HepG2 (cell line): Measurements from ENCODE around the gene SEC24A. TPM values are rescaled to one million over a fixed set of nuclear protein-coding genes. Genes with fewer than 3 reads are reported as not detected.
A peak's percentile ranks its signal among the peaks of the same experiment; 100 is the strongest.

ENCODE experiments used
- AHDC1 ChIP-seq: sonication (generic); formaldehyde crosslinking; IDR thresholded peaks from 2 replicates; pipeline ENCODE4 v1.5.1; 2020; ENCODE audit warnings: mild to moderate bottlenecking, missing genetic modification reagents, borderline replicate concordance
- CC2D1A ChIP-seq: sonication (generic); formaldehyde crosslinking; IDR thresholded peaks from 2 replicates; pipeline ENCODE4 v1.8.1; 2023; ENCODE audit warnings: mild to moderate bottlenecking, missing genetic modification reagents
- CCAR2 ChIP-seq: fragments of 200-400 bp; formaldehyde crosslinking; optimal IDR thresholded peaks from 2 replicates; pipeline ENCODE3; 2018; ENCODE audit warnings: low read depth, mild to moderate bottlenecking, low read length, moderate library complexity
- FOXA3 ChIP-seq: IDR thresholded peaks from 2 replicates; pipeline ENCODE4 v1.6.1; 2016; ENCODE audit warnings: missing genetic modification reagents, missing compliant biosample characterization
- GMEB2 ChIP-seq: IDR thresholded peaks from 2 replicates; pipeline ENCODE4 v1.6.1; 2016; ENCODE audit warnings: missing biosample characterization, missing genetic modification reagents, low read depth
- MIXL1 ChIP-seq: IDR thresholded peaks from 2 replicates; pipeline ENCODE4 v1.6.1; 2016
- ZNF124 ChIP-seq: sonication (generic); formaldehyde crosslinking; IDR thresholded peaks from 2 replicates; pipeline ENCODE4 v1.4.0; 2020; ENCODE audit warnings: missing genetic modification reagents
- ZNF142 ChIP-seq: sonication (generic); formaldehyde crosslinking; IDR thresholded peaks from 2 replicates; pipeline ENCODE4 v1.4.0; 2020; ENCODE audit warnings: missing genetic modification reagents
- ZNF17 ChIP-seq: sonication (generic); formaldehyde crosslinking; IDR thresholded peaks from 2 replicates; pipeline ENCODE4 v1.5.0; 2020; ENCODE audit warnings: mild to moderate bottlenecking, missing genetic modification reagents
- ZNF556 ChIP-seq: sonication (generic); formaldehyde crosslinking; IDR thresholded peaks from 2 replicates; pipeline ENCODE4 v1.4.0; 2020; ENCODE audit warnings: mild to moderate bottlenecking, missing genetic modification reagents, borderline replicate concordance
- ZNF704 ChIP-seq: sonication (generic); formaldehyde crosslinking; IDR thresholded peaks from 2 replicates; pipeline ENCODE4 v1.8.1; 2023; ENCODE audit warnings: mild to moderate bottlenecking, inconsistent platforms, moderate library complexity, missing genetic modification reagents, borderline replicate concordance
- polyA plus RNA-seq, 8 experiments: library from polyadenylated mRNA; depleted of rRNA in 3 of 8; stranded (reverse) in 7 of 8; unstranded in 1 of 8; fragments of >200 nt; fragmentation: Illumina TruSeq in 4 of 8; extraction: Trizol in 4 of 8; gene quantifications; 2 replicates each; pipeline versions ENCODE4 v1.2.1 to v1.2.3, GENCODE V29; 2011 to 2016; ENCODE audit warnings: low read depth in 4 of 8, missing spikeins in 1 of 8, mixed read lengths in 1 of 8; ENCODE audit not compliant: insufficient read depth in 1 of 8
- total RNA-seq, 5 experiments: library from RNA; depleted of rRNA; stranded (reverse); fragments of >200 nt; fragmentation: Illumina TruSeq; extraction: Trizol; gene quantifications; 2 replicates each; pipeline ENCODE4 v1.2.3, GENCODE V29; 2016; ENCODE audit warnings: low read depth in 1 of 5

The SEC24A gene
- total and polyA plus RNA-seq, 2 of the 13 experiments (the other 11 are each of a cell fraction or from before 2014, with no cell fraction given), result 30.5 to 56.8 TPM

- TF ChIP-seq ZNF142 (CRISPR knock-in tag) (peak; percentile 52; the same call in 1 of the 2 replicates), ZNF124 (peak; percentile 68; the same call in 1 of the 2 replicates), CC2D1A (CRISPR knock-in tag) (no peak), GMEB2 (CRISPR knock-in tag) (peak; percentile 65), FOXA3 (peak; percentile 64), ZNF704 (CRISPR knock-in tag) (peak; percentile 81), AHDC1 (peak; percentile 52; the same call in 1 of the 2 replicates), ZNF556 (CRISPR knock-in tag) (peak; percentile 89; the same call in 1 of the 2 replicates), MIXL1 (CRISPR knock-in tag) (peak; percentile 85), CCAR2 (no peak), ZNF17 (CRISPR knock-in tag) (no peak)
These were observed at the start of gene SEC24A (continued) for GRCh38 chr5:134648425-134649162.
